IPS-18c (cell line): ENCODE measurements around the gene PARP15.
"Not testable (repeated sequence)": the region's sequence is repeated elsewhere in the genome, so short reads cannot be mapped to it uniquely, and the experiment has no call there.

Experiments
- H3K4me3 ChIP-seq: 2 replicates; pipeline ENCODE4 v1.7.0; 2013; ENCODE audit warnings: low read depth, mild to moderate bottlenecking, low read length, moderate library complexity; ENCODE audit not compliant: insufficient read depth
- H3K9me3 ChIP-seq: one replicate; pipeline ENCODE4 v1.6.1; 2013; ENCODE audit warnings: mild to moderate bottlenecking, low read length, moderate library complexity; ENCODE audit not compliant: control insufficient read depth, insufficient read depth

Gene PARP15

GRCh38 chr3:122635789-122636188, 58.3 kb downstream of the PARP15 start:
- H3K4me3 ChIP-seq, result no peak overlapping the region
- no peaks in the 10 kb centered on the region for H3K9me3 ChIP-seq

DNA sequence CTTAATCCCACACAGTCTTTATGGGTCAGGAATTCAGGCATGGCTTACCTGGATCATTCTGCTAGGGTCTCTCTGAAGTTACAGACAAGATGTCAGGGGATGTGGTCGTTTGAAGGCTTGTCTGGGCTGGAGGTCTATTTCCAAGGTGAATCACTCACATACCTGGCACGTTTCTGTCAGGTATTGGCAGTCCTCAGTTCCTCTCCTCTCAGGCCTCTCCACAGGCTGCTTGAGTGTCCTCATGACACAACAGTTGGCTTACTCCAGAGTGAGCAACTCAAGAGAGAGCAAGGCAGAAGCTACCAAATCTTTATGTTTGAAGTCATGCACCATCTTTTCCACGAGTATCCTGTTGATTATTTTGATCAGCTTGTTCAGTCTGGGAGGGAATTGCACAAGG, 59.2 kb downstream of the PARP15 start:
- Histone ChIP-seq H3K4me3 (no peak overlapping the region), H3K9me3 (no peaks in the 10 kb centered on the region)

GRCh38 chr3:122640437-122640999, 63.1 kb downstream of the PARP15 start:
- Histone ChIP-seq H3K9me3 (no peaks in the 10 kb centered on the region), H3K4me3 (no peak overlapping the region)

- H3K9me3 ChIP-seq, result no peaks in the 10 kb centered on the region
These were observed 65.5 kb downstream of the PARP15 start for GRCh38 chr3:122642935-122643334.

GRCh38 chr3:122646146-122646988, 68.9 kb downstream of the PARP15 start:
- no peaks in the 10 kb centered on the region for H3K9me3 ChIP-seq
- no peak overlapping the region for H3K4me3 ChIP-seq

More at GRCh38 chr3:122642935-122643334, 65.5 kb downstream of the PARP15 start:
- H3K4me3 ChIP-seq, result no peak overlapping the region

DNA sequence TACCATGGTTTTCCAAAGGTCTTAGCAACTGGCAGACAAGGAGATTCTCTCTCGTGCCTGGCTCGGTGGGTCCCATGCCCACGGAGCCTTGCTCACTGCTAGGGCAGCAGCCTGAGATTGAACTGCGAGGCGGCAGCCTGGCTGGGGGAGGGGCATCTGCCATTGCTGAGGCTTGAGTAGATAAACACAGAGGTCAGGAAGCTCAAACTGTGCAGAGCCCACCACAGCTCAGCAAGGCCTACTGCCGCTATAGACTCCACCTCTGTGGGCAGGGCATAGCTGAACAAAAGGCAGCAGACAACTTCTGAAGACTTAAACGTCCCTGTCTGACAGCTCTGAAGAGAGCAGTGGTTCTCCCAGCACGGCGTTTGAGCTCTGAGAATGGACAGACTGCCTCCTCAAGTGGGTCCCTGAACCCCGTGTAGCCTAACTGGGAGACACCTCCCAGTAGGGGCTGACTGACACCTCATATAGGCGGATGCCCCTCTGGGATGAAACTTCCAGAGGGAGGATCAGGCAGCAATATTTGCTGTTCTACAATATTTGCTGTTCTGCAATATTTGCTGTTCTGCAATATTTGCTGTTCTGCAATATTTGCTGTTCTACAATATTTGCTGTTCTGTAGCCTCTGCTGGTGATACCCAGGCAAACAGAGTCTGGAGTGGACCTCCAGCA, 73.9 kb downstream of the PARP15 start:
- H3K9me3 ChIP-seq, H3K4me3 ChIP-seq: not testable (repeated sequence)

- not testable (repeated sequence) for H3K9me3 ChIP-seq, H3K4me3 ChIP-seq
These were observed 74.5 kb downstream of the PARP15 start for GRCh38 chr3:122651962-122652361.

- H3K4me3 ChIP-seq, H3K9me3 ChIP-seq: not testable (repeated sequence)
These were observed 80.9 kb downstream of the PARP15 start for GRCh38 chr3:122658336-122658735.

DNA sequence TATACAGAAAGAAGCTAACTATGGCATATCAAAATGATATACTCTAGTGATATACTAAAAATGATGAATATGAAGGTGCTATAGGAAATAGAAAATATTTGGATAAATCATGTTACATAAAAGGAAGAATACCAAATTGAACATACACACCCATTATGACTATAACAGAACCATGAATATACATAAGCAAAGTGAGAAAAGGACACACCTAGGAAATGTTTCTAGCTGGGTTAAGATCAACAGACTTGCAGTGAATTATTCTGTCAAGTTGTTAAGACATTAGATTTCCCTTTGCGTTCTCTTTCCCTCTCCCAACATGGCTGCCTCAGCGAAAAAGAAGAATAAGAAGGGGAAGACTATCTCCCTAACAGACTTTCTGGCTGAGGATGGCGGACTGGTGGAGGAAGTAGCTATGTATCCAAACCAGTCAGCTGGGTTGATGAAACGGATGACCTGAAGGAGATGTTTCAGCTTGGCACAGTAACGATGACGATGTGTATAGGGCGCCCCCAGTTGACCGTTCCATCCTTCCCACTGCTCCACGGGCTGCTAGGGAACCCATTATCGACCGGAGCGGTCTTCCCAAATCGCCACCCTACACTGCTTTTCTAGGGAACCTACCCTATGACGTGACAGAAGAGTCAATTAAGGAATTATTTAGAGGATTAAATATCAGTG, 83.0 kb downstream of the PARP15 start:
- peaks cover 2% of the 10 kb centered on the region for H3K9me3 ChIP-seq

DNA sequence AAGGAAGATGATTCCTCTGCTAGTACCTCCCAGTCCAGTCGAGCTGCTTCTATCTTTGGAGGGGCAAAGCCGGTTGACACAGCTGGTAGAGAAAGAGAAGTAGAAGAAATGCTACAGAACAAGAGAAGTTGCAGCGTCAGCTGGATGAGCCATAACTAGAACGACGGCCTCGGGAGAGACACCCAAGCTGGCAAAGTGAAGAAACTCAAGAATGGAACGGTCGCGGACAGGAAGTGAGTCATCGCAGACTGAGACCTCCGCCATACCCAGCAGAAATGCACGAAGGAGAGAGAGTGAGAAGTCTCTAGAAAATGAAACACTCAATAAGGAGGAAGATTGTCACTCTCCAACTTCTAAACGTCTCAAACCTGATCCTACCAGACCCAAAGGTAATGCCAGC, 84.2 kb downstream of the PARP15 start:
- H3K4me3 ChIP-seq, result no peak overlapping the region
- peaks cover 2% of the 10 kb centered on the region for H3K9me3 ChIP-seq

More for the DNA sequence above, 83.0 kb downstream of the PARP15 start:
- H3K4me3 ChIP-seq, result no peak overlapping the region

DNA sequence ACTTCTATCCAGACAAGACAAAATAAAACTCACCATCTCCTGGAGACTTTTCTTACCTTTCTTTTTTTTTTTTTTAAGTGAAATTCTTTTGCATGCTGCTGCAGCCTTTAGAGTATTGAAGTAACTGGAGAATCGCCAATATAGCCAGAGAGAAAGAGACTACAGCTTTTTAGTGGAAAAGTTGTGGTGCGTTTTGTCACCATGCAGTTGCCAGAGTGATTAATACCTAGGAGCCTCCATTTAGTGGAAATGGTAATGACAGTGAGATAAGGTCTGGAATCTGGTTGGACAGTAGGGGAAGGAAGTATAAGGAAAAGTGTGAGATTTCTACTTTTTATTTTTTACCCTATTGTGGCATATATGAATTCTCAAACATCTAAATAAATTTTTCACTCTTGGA, 85.1 kb downstream of the PARP15 start:
- Histone ChIP-seq H3K4me3 (no peak overlapping the region), H3K9me3 (peaks cover 2% of the 10 kb centered on the region)

GRCh38 chr3:122665226-122665786, 87.9 kb downstream of the PARP15 start:
- Histone ChIP-seq H3K4me3 (no peak overlapping the region), H3K9me3 (peaks cover 5% of the 10 kb centered on the region)

- Histone ChIP-seq H3K9me3 (peaks cover 5% of the 10 kb centered on the region), H3K4me3 (no peak overlapping the region)
These were observed 88.4 kb downstream of the PARP15 start for GRCh38 chr3:122665881-122666280.

- Histone ChIP-seq H3K9me3 (peaks cover 3% of the 10 kb centered on the region), H3K4me3 (no peak overlapping the region)
These were observed 91.7 kb downstream of the PARP15 start for GRCh38 chr3:122668930-122669730.

GRCh38 chr3:122671553-122671952, 94.1 kb downstream of the PARP15 start:
- H3K4me3 ChIP-seq, result no peak overlapping the region
- peaks cover 3% of the 10 kb centered on the region for H3K9me3 ChIP-seq

GRCh38 chr3:122674339-122674738, 96.9 kb downstream of the PARP15 start:
- no peaks in the 10 kb centered on the region for H3K9me3 ChIP-seq
- no peak overlapping the region for H3K4me3 ChIP-seq

- H3K9me3 ChIP-seq, result peaks cover 1% of the 10 kb centered on the region
- H3K4me3 ChIP-seq, result no peak overlapping the region
These were observed 99.3 kb downstream of the PARP15 start for GRCh38 chr3:122676759-122677158.
